Retina (tissue), 1 donor: ENCODE data around the gene SLC22A1.
"Not testable (repeated sequence)": the region's sequence is repeated elsewhere in the genome, so short reads cannot be mapped to it uniquely, and the experiment has no call there.

Experiments used
- DNase-seq: peaks from one replicate; pipeline ENCODE4 v3.0.0-alpha.2; 2016

The SLC22A1 gene

GRCh38 chr6:160125105-160125504 is 3.5 kb downstream of the SLC22A1 start:
- not testable (repeated sequence) for DNase-seq

DNA sequence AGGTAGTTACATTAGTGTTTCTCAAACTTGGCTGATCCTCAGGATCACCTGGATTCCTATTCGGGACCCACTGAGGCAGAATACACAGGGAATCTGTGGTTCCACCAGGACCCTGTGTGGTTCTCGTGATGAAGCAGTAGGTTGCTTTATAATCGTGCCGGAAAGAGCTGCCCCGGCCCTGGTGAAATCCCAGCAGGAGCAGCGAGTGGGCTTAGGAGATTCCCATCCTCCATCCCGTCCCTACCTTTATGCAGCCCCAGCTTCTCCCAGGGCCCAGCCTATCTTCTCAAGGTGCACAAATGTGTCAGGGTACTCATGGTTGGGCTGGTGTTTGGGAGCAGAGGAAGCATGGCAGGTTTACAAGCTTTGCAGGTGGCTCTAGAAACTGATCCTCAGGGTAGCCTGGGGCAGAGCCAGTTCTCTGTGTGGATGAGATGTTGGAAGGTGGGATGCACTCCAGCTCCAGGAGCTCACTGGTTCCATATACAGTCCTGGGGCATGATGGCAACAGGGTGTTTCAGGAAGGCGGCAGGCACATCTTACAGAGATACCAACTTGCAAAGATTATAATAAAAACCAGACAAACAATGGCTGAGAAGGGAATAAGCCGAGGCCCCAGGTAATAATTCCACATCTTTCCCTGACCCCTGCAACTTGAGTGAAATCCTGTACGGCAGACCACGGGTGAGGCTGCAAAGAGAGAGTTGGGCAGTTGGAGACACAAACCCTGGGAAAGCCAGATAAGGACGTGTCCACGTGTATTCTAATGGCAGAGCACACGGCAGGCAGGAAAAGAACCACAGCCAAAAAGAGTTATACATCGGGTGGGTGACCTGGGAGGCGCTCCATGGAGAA is 5.9 kb downstream of the SLC22A1 start:
- DNase-seq: no peak

DNA sequence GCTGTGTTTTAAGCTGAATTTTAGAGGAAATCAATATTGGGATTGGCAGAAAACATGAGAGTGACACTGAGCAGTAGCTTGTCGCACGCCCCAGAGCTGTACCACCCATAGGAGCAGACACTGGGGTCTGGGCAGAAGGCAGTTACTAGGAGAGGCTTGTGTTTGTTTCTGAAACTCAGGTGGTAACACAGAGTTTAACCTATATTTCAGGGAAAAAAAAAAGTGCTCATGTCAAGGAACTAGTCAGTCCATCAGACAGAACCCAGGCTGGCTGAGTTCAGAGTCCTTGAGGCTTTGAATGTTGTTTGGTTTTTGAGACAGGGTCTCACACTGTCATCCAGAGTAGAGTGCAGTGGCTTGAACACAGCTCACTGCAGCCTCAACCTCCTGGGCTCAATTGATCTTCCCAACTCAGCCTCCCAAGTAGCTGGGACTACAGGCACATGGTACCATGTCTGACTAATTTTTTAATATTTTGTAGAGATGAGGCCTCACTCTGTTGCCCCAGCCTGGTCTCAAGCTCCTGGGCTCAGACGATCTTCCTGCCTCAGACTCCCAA is 6.6 kb downstream of the SLC22A1 start:
- no peak for DNase-seq

GRCh38 chr6:160128879-160129516 is 7.4 kb downstream of the SLC22A1 start:
- DNase-seq: no peak

GRCh38 chr6:160129881-160130615 is 8.4 kb downstream of the SLC22A1 start:
- DNase-seq: no peak

GRCh38 chr6:160130729-160131484 is 9.3 kb downstream of the SLC22A1 start:
- no peak for DNase-seq

DNA sequence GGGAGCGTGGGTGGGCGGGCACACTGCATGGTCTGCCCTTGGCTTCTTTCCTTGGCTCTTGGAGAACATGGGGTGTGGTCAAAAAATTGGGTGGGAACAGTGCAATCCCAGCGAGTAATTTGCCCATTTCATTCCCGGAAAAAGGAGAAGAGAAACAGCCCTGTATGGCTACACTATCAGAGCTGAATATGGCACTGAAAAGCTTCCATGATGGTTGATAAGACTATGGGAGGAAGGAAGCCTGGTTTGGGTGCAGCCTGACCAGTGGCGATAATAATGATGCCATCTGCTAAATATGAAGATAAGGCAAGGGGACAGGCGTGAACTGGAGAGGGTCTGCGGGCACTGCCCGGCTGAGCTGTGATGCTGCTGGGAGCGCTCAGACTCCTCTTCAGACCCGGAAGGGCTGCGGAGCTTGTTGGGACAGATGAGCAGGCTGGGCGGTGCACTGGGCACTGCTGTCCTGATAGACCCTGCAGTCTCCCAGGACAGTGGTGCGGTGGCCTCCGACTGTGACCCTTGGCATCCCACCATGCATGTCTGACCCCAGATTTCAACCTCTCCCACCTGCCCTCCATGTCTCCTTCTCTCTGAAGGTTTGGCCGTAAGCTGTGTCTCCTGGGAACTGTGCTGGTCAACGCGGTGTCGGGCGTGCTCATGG is 10.2 kb downstream of the SLC22A1 start:
- no peak for DNase-seq

GRCh38 chr6:160132297-160132637 is 10.7 kb downstream of the SLC22A1 start:
- no peak for DNase-seq

GRCh38 chr6:160132776-160133338 is 11.2 kb downstream of the SLC22A1 start:
- DNase-seq: no peak

DNA sequence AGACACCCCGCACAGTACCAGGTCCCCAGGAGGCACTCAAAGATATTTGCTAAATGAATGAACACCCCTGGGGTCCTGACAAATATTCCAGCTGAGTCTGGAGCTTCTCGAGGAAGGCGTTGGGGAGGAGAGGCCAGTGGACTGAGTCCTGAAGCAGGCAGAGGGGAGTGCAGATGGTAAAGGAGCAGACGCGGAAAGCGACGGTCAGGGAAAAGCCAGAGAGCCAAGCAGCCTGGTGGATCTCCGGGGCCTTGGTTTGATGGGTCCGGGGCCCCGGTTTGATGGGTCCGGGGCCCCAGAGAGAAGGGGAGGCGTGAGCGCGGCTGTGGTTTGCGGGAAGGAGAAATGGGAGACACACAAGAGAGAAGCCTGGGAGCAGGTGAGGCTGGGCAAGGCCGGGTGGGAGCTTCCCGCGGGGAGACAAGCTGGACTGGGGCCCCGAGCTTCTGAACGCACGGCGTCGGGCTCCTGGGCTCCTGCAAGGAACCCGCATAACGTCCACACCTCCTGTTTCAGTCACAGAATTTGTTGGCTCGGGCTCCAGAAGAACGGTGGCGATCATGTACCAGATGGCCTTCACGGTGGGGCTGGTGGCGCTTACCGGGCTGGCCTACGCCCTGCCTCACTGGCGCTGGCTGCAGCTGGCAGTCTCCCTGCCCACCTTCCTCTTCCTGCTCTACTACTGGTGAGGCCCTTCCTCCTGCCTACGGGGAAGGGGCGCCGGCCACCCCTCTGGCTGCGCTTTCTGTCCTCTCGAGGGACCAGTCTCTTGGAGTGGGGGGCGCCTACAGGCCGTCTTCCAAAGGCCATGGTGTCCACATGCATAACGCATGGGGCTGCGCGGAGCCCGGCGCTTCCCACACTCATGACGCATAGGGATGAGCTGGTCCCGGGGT is 12.1 kb downstream of the SLC22A1 start:
- DNase-seq: no peak

- not testable (repeated sequence) for DNase-seq
Observed at GRCh38 chr6:160134337-160134751, 12.7 kb downstream of the SLC22A1 start.

DNA sequence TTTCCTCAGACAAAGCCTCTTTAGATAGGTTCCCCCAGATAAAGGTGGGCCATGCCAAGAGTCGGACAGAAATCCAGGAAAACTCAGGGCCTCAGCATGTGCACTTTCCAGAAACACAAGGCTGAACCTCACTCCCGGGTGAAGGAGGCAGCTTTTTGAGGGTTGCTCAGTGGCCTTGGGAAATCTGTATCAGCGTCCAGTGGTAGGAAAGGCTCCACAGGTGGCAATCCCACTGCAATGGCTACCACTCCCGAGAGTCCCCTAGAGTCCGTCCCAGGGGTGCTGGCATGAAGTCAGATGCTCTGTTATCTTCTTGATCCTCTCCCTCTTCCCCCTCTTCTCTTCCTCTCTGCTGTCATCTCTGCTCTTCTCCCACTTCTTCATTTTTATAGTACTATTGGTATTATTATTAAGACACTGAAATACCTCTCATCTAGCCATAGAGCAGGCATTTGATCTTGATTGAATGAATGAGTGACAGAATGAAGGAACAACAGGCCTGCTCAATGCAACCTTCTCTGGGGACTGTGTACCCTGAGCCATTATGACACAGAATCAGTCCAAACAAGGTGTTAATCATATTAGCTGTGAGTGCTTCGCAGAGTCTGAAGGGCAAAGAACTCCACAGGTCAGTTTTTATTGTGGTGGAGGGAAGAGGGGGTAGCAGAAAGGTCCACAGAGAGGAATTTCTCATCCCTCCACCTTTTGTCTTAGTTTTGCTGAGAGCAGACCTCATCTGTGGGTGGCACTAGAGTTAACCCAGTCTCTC is 13.3 kb downstream of the SLC22A1 start:
- DNase-seq: no peak

GRCh38 chr6:160135907-160136655 is 14.5 kb downstream of the SLC22A1 start:
- DNase-seq: no peak

- no peak for DNase-seq
Observed at GRCh38 chr6:160137130-160137988, 15.7 kb downstream of the SLC22A1 start.

GRCh38 chr6:160137989-160138835 is 16.6 kb downstream of the SLC22A1 start:
- DNase-seq: peak; percentile 48

- no peak for DNase-seq
Observed at GRCh38 chr6:160138839-160139419, 17.3 kb downstream of the SLC22A1 start.

DNA sequence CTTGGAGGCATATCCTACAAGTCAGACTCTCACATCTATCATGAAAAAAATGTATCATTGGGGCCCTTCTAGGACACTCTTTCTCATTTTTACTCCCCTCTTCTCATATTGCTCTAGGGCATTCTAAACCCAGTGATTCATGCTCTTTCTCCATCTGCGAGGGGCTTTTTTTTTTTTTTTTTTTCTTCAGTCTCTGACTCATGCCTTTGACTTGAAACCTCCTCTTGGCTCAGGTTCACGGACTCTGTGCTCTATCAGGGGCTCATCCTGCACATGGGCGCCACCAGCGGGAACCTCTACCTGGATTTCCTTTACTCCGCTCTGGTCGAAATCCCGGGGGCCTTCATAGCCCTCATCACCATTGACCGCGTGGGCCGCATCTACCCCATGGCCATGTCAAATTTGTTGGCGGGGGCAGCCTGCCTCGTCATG is 17.8 kb downstream of the SLC22A1 start:
- DNase-seq: no peak
